Hematopoietic multipotent progenitor cell treated with erythropoietin and hydrocortisone succinate and interleukin-3 and kit ligand, for 17 days (in vitro differentiated cells): ENCODE data around the gene ZDHHC14.
A peak's percentile ranks its signal among the peaks of the same experiment; 100 is the strongest.
"Not testable (repeated sequence)": the region's sequence is repeated elsewhere in the genome, so short reads cannot be mapped to it uniquely, and the experiment has no call there.

Source experiments
- DNase-seq: peaks from one replicate; pipeline ENCODE4 v3.0.0-alpha.2; 2015; ENCODE audit warnings: low spot score

ZDHHC14 gene

GRCh38 chr6:157380779-157381561 lies at the start of gene ZDHHC14:
Gene ZDHHC14 (plus strand): TSS chr6:157381190.
- DNase-seq, result peak; percentile 83

- DNase-seq, result no peak
These were observed 48.2 kb upstream of the ZDHHC14 start for GRCh38 chr6:157332813-157333212.

- no peak for DNase-seq
These were observed 47.5 kb upstream of the ZDHHC14 start for GRCh38 chr6:157333537-157333936.

- DNase-seq, result no peak
These were observed 47.0 kb upstream of the ZDHHC14 start for GRCh38 chr6:157333956-157334355.

- DNase-seq, result no peak
These were observed 45.2 kb upstream of the ZDHHC14 start for GRCh38 chr6:157335829-157336228.

GRCh38 chr6:157337276-157337675 lies 43.7 kb upstream of the ZDHHC14 start:
- DNase-seq, result not testable (repeated sequence)

GRCh38 chr6:157337751-157338150 lies 43.2 kb upstream of the ZDHHC14 start:
- DNase-seq, result no peak

- no peak for DNase-seq
These were observed 41.6 kb upstream of the ZDHHC14 start for GRCh38 chr6:157339432-157339831.

- no peak for DNase-seq
These were observed 37.3 kb upstream of the ZDHHC14 start for GRCh38 chr6:157343732-157344131.

GRCh38 chr6:157346373-157346772 lies 34.6 kb upstream of the ZDHHC14 start:
- no peak for DNase-seq

- DNase-seq, result no peak
These were observed 22.7 kb upstream of the ZDHHC14 start for GRCh38 chr6:157358287-157358686.

GRCh38 chr6:157361886-157362285 lies 19.1 kb upstream of the ZDHHC14 start:
- no peak for DNase-seq

- DNase-seq, result no peak
These were observed 16.3 kb upstream of the ZDHHC14 start for GRCh38 chr6:157364705-157365104.

GRCh38 chr6:157366648-157367047 lies 14.3 kb upstream of the ZDHHC14 start:
- DNase-seq, result no peak

- DNase-seq, result no peak
These were observed 12.5 kb upstream of the ZDHHC14 start for GRCh38 chr6:157368359-157369049.

- no peak for DNase-seq
These were observed 10.2 kb upstream of the ZDHHC14 start for GRCh38 chr6:157370755-157371154.

GRCh38 chr6:157372501-157373280 lies 8.3 kb upstream of the ZDHHC14 start:
- DNase-seq, result no peak

- DNase-seq, result no peak
These were observed 6.0 kb upstream of the ZDHHC14 start for GRCh38 chr6:157374889-157375443.

GRCh38 chr6:157376241-157376640 lies 4.7 kb upstream of the ZDHHC14 start:
- DNase-seq, result no peak

GRCh38 chr6:157376706-157377230 lies 4.2 kb upstream of the ZDHHC14 start:
- DNase-seq, result no peak

- DNase-seq, result peak; percentile 82
These were observed 1.1 kb upstream of the ZDHHC14 start for GRCh38 chr6:157379656-157380457.
